GM18526 (cell line): Measurements from ENCODE around the gene CALML5.

Experiments
- POLR2A ChIP-seq: IDR thresholded peaks from 3 replicates; pipeline ENCODE4 v1.6.1; 2011; ENCODE audit not compliant: insufficient read length; ENCODE audit errors: extremely low read depth

CALML5 gene

GRCh38 chr10:5488272-5489161 lies 10.9 kb downstream of the CALML5 start:
- TF ChIP-seq POLR2A, result no peak

- no peak for TF ChIP-seq POLR2A
Observed at GRCh38 chr10:5486853-5487235, 12.5 kb downstream of the CALML5 start.

DNA sequence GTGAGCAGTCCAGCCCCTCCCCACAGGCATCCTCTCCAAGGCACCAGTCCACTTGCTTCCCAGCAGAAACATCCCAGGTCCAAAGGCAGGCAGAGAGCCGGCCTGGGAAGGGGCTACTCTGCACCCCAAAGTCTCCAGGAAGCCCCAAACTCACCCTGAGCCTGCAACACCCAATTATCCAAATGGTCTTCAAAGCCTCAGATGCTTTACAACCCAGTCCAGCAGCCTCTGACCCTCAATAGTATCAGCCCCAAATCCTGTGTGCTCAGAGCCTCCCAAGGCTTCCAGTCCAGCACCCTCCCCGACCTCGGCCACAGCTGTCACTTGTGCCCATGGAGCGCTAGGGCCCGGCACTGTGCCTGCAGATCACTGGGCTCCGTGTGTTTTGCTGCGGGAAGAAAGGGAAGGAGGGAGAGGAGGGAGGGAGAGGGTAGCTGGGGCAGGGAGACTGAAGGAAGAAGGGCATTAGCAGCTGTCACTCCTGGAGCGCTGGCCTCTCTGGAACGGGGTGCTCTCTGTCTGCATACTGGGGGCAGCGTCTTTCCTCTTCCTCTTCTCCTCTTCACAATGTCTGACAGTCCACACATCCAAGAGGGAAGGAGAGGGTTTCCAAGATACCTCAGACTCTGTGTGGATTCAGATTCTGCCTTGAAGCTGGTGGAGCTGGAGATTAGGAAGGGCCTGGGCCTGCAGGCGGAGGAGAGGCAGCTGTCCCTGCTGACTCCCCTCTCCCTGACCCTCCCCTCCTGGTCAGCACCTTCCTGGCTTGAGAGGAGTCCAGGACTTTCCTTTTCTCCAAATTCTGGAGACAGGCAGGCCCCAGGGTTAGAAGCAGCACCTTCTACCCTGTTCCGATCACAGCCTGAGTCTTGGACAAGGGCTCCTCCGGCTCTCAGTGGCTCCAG lies 13.2 kb downstream of the CALML5 start:
- TF ChIP-seq POLR2A, result no peak

GRCh38 chr10:5485290-5485689 lies 14.1 kb downstream of the CALML5 start:
- no peak for TF ChIP-seq POLR2A

DNA sequence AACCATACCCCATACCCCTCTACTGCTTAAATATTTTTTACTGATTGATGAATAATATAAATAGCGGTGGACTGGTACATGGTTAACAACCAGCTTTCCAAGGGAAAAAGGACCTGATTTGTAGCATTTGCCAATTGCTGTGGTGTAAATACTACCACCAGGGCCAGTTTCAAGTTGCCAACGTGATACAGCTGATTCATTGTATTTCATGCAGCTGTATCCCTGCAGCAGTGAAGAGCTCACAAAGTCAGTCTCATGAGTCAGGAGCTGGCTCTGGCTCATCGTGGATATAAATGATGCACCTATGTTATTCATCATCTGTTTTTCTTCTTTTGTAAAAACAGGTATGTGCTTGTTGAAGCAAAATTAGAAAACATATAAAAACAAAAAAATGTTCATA lies 15.2 kb downstream of the CALML5 start:
- no peak for TF ChIP-seq POLR2A

GRCh38 chr10:5482016-5482415 lies 17.4 kb downstream of the CALML5 start:
- no peak for TF ChIP-seq POLR2A

- no peak for TF ChIP-seq POLR2A
Observed at GRCh38 chr10:5481121-5481520, 18.2 kb downstream of the CALML5 start.

GRCh38 chr10:5480162-5480941 lies 19.0 kb downstream of the CALML5 start:
- TF ChIP-seq POLR2A, result no peak

DNA sequence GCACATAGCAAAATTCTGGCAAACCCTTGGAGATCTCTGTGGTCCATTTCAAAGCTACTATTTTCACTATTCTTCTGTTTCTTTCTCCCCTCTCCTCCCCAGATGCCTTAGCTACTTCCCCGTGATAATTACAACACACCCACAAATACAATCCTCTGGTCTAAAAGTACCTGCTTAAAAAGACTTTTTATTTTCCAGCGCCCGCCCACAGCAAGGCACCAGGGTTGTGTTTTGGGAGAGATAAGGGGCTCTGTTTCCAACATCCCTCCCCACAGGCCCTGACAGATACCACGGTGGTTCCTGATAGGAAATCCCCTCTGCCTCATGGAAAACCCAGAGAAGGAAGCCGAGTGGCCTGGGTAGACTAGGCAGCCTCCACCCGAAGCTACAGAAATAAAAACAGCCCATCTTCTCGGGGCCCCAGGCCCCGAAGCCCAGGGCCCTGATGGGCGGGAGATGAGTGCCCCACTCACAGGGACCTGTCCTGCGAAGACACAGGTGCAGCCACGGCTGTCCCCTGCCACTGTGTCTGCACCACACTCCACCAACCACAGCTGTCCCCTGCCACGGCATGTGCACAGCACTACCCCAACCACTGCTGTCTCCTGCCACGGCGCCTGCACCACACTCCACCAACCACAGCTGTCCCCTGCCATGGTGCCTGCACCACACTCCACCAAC lies 19.7 kb downstream of the CALML5 start:
- TF ChIP-seq POLR2A, result no peak

- TF ChIP-seq POLR2A, result no peak
Observed at GRCh38 chr10:5478694-5479305, 20.6 kb downstream of the CALML5 start.

- TF ChIP-seq POLR2A, result no peak
Observed at GRCh38 chr10:5477948-5478693, 21.2 kb downstream of the CALML5 start.

GRCh38 chr10:5476918-5477525 lies 22.3 kb downstream of the CALML5 start:
- TF ChIP-seq POLR2A, result no peak

GRCh38 chr10:5470062-5470751 lies 29.2 kb downstream of the CALML5 start:
- no peak for TF ChIP-seq POLR2A
